HL-60 (cell line): ENCODE measurements around the gene HRG.
"Not testable (repeated sequence)": the region's sequence is repeated elsewhere in the genome, so short reads cannot be mapped to it uniquely, and the experiment has no call there.

Experiments used
- DNase-seq, 2 experiments: peaks; one replicate each; pipeline ENCODE4 v3.0.0-alpha.2; 2010 to 2020; ENCODE audit warnings: low read depth in 1 of 2, low spot score in 1 of 2
- H3K27ac ChIP-seq: fragments of 250-450 bp; sonication (Bioruptor Pico); replicated peaks from 2 replicates; pipeline ENCODE4 v1.5.1; 2020; ENCODE audit warnings: mild to moderate bottlenecking, moderate library complexity
- H3K27me3 ChIP-seq: fragments of 250-450 bp; sonication (Bioruptor Pico); 2 replicates; pipeline ENCODE4 v1.5.1; 2021; ENCODE audit warnings: mild to moderate bottlenecking, moderate library complexity; ENCODE audit not compliant: insufficient read depth, poor library complexity, severe bottlenecking
- H3K4me3 ChIP-seq: replicated peaks from 2 replicates; pipeline ENCODE4 v1.5.1; 2011; ENCODE audit warnings: mild to moderate bottlenecking, control low read depth, low read length; ENCODE audit not compliant: insufficient read depth
- CTCF ChIP-seq: IDR thresholded peaks from one replicate; pipeline ENCODE4 v1.5.1; 2011; ENCODE audit warnings: low read length, control low read depth, inconsistent platforms; ENCODE audit not compliant: insufficient read depth
- GABPA ChIP-seq: IDR thresholded peaks from 2 replicates; pipeline ENCODE4 v1.6.1; 2012; ENCODE audit warnings: low read depth
- POLR2AphosphoS5 ChIP-seq: IDR thresholded peaks from 2 replicates; pipeline ENCODE4 v1.6.1; 2012; ENCODE audit warnings: low read depth
- REST ChIP-seq: IDR thresholded peaks from 2 replicates; pipeline ENCODE4 v1.6.1; 2012; ENCODE audit warnings: low read depth; ENCODE audit not compliant: insufficient replicate concordance
- SPI1 ChIP-seq: IDR thresholded peaks from 2 replicates; pipeline ENCODE4 v1.6.1; 2012; ENCODE audit warnings: low read depth, mild to moderate bottlenecking, borderline replicate concordance

The HRG gene

GRCh38 chr3:186708983-186709679, 43.3 kb downstream of the HRG start:
- DNase-seq, result no peak
- Histone ChIP-seq H3K27ac (no peak overlapping the region), H3K4me3 (no peak overlapping the region), H3K27me3 (peaks cover 3% of the 10 kb centered on the region)
- TF ChIP-seq SPI1 (no peak), CTCF (no peak), GABPA (no peak), REST (no peak), POLR2AphosphoS5 (no peak)

GRCh38 chr3:186710694-186711093, 44.9 kb downstream of the HRG start:
- H3K27ac ChIP-seq, H3K27me3 ChIP-seq, H3K4me3 ChIP-seq, DNase-seq: not testable (repeated sequence)

GRCh38 chr3:186713499-186713898, 47.7 kb downstream of the HRG start:
- H3K4me3 ChIP-seq, result no peak overlapping the region
- TF ChIP-seq REST (no peak), GABPA (no peak), CTCF (no peak), SPI1 (no peak), POLR2AphosphoS5 (no peak)
- H3K27me3 ChIP-seq, result no peaks in the 10 kb centered on the region
- DNase-seq, result no peak
- no peak overlapping the region for H3K27ac ChIP-seq

- TF ChIP-seq GABPA (no peak), POLR2AphosphoS5 (no peak), REST (no peak), SPI1 (no peak), CTCF (no peak)
- H3K27ac ChIP-seq, result no peak within 1 kb of the TSS
- no peak for DNase-seq
- no peaks in the 10 kb centered on the region for H3K27me3 ChIP-seq
- no peak within 1 kb of the TSS for H3K4me3 ChIP-seq
Measured at GRCh38 chr3:186717039-186717457, 51.2 kb downstream of the HRG start, which contains the start of gene KNG1. Gene KNG1 (plus strand): TSS chr3:186717359. CDS start chr3:186717543, 184 bp downstream.
